ENCODE data around the gene TBC1D8. TPM values are rescaled to one million over a fixed set of nuclear protein-coding genes. Genes with fewer than 3 reads are reported as not detected.

Gene TBC1D8
- total and polyA plus RNA-seq, 2 of the 8 experiments (the other 6 are each of a cell fraction or from before 2014, with no cell fraction given), result 20.8 to 21.8 TPM

- H3K18ac ChIP-seq (ENCODE audit: extremely low read depth, low read length), result no peak overlapping the region
- WGBS, 2 experiments (ENCODE audit: extremely low coverage in 1 of 2, insufficient coverage in 1 of 2, insufficient read length in 1 of 2, insufficient replicate concordance in 2 of 2, low coverage in 1 of 2, low lambda C conversion rate in 2 of 2, missing lambda C conversion rate in 1 of 2), result 88% methylated on average over 5 of the region's 5 CpGs; no CpG with 5 or more reads in 1 of the 2 experiments
- no peak overlapping the region for H4K91ac ChIP-seq (replicated peaks; ENCODE audit: insufficient read length, low read length)
- H3K14ac ChIP-seq (ENCODE audit: insufficient read length), result no peak overlapping the region
- no peak overlapping the region for H2BK20ac ChIP-seq (ENCODE audit: low read length)
- no peak overlapping the region for H2BK5ac ChIP-seq (ENCODE audit: low read depth, low read length)
- FAIRE-seq (no peak), DNase-seq (ENCODE audit: low read depth in 1 of 2, low spot score in 2 of 2) (no peak)
- no peak overlapping the region for H2BK15ac ChIP-seq (ENCODE audit: low read length)
- H4K8ac ChIP-seq (ENCODE audit: extremely low read depth, insufficient read depth, low read length), result no peak overlapping the region; the same call in 1 of the 2 replicates
- no peak overlapping the region for H2AFZ ChIP-seq (ENCODE audit: low read length)
- H3K4me1 ChIP-seq (replicated peaks in 1 of 4; ENCODE audit: control insufficient read depth in 3 of 4, insufficient read depth in 4 of 4, low read length in 3 of 4), result peaks cover 0 to 5% (median 2%) of the 10 kb centered on the region in 4 experiments; a peak in 3 of 7 replicates
- H3K9ac ChIP-seq (replicated peaks in 1 of 4; ENCODE audit: extremely low read depth in 1 of 4, low read depth in 3 of 4, low read length in 3 of 4), result no peak overlapping the region
- TF ChIP-seq JUN (IDR thresholded peaks at IDR 0.05; ENCODE audit: low read depth, low read length), result no peak
- no peak for TF ChIP-seq TBP (IDR thresholded peaks at IDR 0.05; ENCODE audit: low read depth, low read length)
- no peak for TF ChIP-seq TCF12 (IDR thresholded peaks at IDR 0.05; ENCODE audit: low read depth, low read length)
- no peak for TF ChIP-seq USF2 (IDR thresholded peaks at IDR 0.05; ENCODE audit: low read length)
- TF ChIP-seq POLR2AphosphoS5 (IDR thresholded peaks at IDR 0.05; ENCODE audit: low read depth, low read length), result no peak
- TF ChIP-seq PHF8 (conservative IDR thresholded peaks at IDR 0.05; ENCODE audit: low read depth, low read length), result no peak
- TF ChIP-seq POU5F1 (IDR thresholded peaks at IDR 0.05; ENCODE audit: low read depth, low read length), result no peak
- no peak overlapping the region for H3K56ac ChIP-seq (replicated peaks; ENCODE audit: insufficient read length, low read depth, low read length)
- H2AK5ac ChIP-seq (ENCODE audit: low read depth, low read length), result no peak overlapping the region
- no peak overlapping the region for H2BK120ac ChIP-seq (replicated peaks; ENCODE audit: low read depth, low read length)
- H3K79me2 ChIP-seq (ENCODE audit: control insufficient read depth in 1 of 2, insufficient read depth in 2 of 2, low read length in 2 of 2), result peaks cover 0 to 6% of the 10 kb centered on the region in 2 experiments; a peak in 3 of 4 replicates
- no peaks in the 10 kb centered on the region for H3K9me3 ChIP-seq (ENCODE audit: insufficient read depth in 2 of 2, low read depth in 1 of 2, low read length in 1 of 2)
- H3K4ac ChIP-seq (replicated peaks; ENCODE audit: insufficient read length, low read depth, low read length), result no peak overlapping the region
- H3K4me2 ChIP-seq (ENCODE audit: insufficient read depth in 1 of 2, low read depth in 2 of 2, low read length in 2 of 2), result no peak overlapping the region
- H3K27ac ChIP-seq (ENCODE audit: low read depth, low read length), result no peak overlapping the region
- peaks cover 0 to 1% (median 0%) of the 10 kb centered on the region in 4 experiments; a peak in 1 of 8 replicates for H3K36me3 ChIP-seq (ENCODE audit: control insufficient read depth in 2 of 4, insufficient read depth in 4 of 4, low read length in 3 of 4)
- peaks cover 4% of the 10 kb centered on the region; the same call in 1 of the 2 replicates for H3K23me2 ChIP-seq (ENCODE audit: low read depth, low read length)
- H3K79me1 ChIP-seq (ENCODE audit: low read depth, low read length), result no peaks in the 10 kb centered on the region; the same call in 1 of the 2 replicates
- no peak overlapping the region for H3K4me3 ChIP-seq (ENCODE audit: extremely low read depth in 1 of 4, insufficient read depth in 2 of 4, low read depth in 3 of 4, low read length in 4 of 4)
- H4K20me1 ChIP-seq (replicated peaks in 1 of 2; ENCODE audit: control insufficient read depth in 1 of 2, insufficient read depth in 2 of 2, low read length in 2 of 2), result no peaks in the 10 kb centered on the region
- POLR2A ChIA-PET (ENCODE audit: partially characterized antibody), result no interaction called here
- no peak overlapping the region for H4K5ac ChIP-seq (ENCODE audit: insufficient read length, low read depth, low read length)
- no peak overlapping the region for H3K23ac ChIP-seq (ENCODE audit: insufficient read length)
- CTCF ChIA-PET (ENCODE audit: partially characterized antibody), result no interaction called here
- peaks cover 0 to 7% (median 2%) of the 10 kb centered on the region in 4 experiments; a peak in 3 of 7 replicates for H3K27me3 ChIP-seq (replicated peaks in 1 of 4; ENCODE audit: control insufficient read depth in 3 of 4, extremely low read depth in 1 of 4, insufficient read depth in 3 of 4, low read length in 3 of 4)
- no peak overlapping the region for H2BK12ac ChIP-seq (ENCODE audit: low read depth, low read length)
Observed at GRCh38 chr2:100997509-100998234, 153.5 kb downstream of the TBC1D8 start.
